A204.1 (cell line): ENCODE data around the gene MS4A10.
"Not testable (repeated sequence)": the region's sequence is repeated elsewhere in the genome, so short reads cannot be mapped to it uniquely, and the experiment has no call there.

ENCODE experiments used
- FAIRE-seq: peaks from 2 replicates; lab custom pipeline; 2012; peaks lifted over from hg19 to GRCh38; lab: Jason Lieb, UNC

The MS4A10 gene

DNA sequence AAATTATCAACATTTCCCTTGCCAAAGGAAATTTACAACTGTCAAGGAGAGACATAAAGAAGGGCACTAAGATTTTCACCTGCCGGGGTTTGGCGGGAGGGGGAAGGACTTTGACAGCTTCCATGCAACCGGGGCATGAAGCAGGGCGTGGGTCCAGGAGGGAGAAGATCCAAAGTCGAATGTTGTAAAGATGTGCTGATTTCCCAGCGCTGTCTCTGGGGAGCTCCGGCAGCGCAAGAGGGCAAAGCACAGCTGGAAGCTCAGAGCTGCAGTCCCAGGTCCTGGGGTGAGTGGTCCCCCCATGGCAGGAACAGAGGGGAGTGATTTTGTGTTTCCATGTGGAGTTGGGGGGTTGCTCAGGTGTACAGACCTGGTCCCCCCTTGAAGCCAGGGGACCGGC lies at the start of gene MS4A10:
Gene MS4A10 (plus strand): TSS at position 198 of the 400 bp plus-strand sequence. CDS start 5,003 bp downstream, outside the sequence.
- no peak for FAIRE-seq

DNA sequence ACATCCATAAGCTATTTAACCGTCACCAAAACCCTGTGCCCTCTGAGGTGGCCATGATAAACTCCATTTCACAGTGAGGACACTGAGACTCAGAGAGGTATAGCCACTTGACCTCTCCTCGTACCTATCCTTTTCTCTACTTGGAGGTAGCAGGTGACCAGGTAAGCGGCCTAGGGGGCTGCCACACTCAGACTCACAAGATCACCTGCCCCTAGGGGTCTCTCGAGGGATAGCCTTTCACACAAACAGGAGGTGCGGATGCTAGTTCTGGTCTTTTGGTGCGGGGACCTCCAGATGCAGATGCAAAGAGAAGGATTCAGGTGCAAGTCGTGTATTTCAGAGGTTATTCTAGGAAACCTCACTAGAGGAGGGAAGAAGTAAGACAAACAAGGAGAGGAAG lies 46.0 kb upstream of the MS4A10 start:
- no peak for FAIRE-seq

DNA sequence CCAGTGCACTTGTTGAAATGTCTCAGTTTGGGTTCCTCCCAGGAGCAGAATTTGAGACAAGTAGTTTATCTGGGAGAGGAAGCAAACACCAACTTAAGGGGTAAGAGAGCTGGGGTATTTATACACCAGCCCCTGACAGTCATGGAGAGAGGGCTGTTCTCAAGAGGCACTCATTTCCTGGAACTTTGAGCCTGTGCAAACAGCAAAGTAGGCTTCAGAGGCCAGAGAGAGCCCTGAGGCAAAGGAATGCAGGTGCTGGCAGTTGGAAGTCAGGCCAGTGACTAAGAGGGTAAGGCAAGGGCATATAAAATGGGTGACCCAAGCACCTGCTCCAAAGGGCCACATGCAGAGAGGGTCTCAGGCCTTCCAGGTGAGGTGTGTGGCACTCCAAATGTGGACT lies 44.6 kb upstream of the MS4A10 start:
- FAIRE-seq: no peak

DNA sequence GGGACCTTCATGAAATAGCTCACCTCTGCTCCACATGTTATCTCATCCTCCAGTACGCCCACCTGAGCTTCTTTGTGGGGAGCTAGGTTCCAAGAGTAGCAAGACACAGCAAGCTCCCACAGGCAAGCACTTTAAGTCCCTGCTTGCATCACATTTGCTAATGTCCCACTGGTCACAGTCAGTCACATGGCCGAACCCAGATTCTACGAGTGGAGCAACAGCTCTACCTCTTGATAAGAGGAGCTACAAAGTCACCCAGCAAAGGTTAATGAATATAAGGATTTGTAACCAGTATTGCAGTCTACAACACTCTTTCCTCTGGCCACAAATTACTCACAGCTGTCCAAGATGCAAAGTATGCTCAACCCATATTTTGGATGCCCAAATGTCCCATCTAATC lies 43.7 kb upstream of the MS4A10 start:
- FAIRE-seq: no peak

DNA sequence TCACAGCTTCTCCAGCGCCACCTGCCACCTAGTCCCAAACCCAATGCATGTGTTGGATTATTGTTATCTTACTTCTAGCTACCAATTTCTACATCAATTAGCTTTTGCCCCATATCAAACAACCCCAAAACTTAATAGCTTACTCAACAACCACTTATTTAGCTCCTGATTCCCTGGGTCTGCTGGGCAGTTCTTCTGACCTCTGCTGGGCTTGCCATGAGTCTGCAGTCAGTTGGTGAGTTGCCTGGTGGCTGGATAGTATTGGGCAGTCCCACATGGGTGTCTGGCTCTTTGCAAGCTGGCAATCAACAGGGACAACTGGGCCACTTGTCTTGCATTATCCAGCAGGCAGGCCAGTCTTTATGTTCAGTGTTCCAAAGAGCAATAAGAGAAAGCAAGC lies 42.1 kb upstream of the MS4A10 start:
- FAIRE-seq: no peak

DNA sequence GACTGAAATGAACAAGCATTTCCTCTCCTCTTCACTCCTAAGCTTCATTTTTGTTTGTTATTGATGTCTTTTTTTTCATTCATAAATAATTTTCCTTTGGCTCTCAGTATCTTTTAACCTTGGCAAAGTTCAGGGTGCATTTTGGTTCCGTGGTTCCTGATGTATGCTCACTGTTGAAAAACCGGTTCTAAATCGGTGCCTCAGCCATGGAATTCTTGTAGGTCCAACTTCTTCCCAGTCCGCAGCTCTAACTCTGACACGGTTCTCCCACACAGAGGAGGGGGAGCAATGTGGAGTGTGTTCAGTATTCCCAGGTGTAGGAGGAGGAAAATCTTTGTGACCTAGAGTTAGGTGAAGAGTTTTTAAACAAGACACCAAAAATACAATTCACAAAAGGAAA lies 41.0 kb upstream of the MS4A10 start:
- no peak for FAIRE-seq

DNA sequence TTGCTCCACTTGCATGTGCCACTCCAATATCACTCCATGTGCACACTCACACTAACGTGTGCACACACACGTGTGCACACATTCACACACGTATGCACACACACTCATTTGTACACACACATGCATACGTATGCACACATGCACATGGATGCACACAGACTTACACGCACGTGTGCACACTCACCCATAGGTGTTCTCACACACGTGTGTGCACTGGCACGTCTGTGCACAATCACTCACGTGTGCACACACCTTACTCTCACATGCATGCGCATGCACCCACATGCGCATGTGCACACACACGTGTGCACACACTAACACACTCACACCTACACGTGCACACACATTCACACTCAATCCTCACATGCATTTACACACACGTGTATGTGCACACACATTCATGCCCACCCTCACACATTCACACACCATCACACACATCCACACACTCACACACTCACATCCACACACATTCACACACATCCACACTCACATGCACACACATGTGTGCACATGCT lies 37.7 kb upstream of the MS4A10 start:
- FAIRE-seq: no peak

DNA sequence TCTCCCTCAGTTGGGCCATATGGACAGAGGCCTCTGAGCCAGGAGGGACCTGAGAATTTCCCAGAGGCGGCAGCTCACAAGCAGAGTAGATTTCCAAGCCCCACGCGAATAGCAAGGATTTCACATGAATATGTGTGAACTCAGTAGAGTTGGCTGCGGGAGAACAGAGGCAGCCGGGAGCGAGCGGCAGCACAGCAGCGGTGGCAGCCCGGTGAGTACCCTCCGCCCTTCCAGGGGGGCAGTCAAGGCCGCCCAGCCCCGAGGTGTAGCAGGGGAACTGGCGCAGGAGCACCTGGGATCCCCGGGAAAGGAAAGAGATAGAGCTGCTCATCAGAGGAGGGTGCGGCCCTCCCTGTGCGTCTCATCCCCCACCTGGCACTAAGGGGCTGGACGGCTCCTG lies 36.9 kb upstream of the MS4A10 start:
- FAIRE-seq: no peak

DNA sequence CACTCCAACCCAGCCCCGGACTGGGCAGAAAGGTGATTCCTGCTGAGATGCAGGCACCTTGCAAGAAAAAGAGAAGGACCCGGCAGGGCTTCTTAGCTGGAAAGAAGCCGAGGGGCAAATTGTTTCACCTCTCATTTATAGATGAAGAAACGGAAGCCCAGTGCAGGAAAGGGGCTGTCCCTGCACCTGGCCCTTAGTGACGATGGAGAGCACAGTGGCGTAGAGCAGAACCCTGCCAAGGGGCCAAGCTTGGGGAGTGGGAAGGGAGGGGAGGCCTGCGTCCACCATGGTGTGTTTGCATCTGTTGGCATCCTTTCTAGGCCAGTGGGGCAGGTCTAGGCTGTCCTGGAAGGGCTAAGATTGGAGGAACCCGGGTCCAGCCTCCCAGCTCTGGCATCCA lies 36.3 kb upstream of the MS4A10 start:
- FAIRE-seq: no peak

DNA sequence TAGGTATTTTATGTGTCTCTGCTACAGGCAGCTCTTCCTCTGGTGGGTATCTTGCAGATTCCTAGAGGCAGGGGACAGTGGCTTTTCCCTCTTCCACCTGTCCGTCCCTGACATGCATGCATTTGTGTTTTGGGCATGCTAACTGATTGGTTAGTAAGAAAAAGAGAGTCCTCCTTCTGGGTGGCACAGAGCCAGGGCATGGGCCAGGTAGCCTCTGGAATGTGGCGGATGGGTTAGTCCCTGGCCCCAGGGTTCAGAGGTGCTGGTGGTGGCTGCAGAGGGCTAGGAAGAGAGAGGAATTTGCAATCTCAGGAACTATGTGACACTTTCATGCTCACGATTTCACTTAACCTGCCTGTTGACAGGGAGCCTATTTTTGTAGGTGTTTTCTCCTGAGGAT lies 34.2 kb upstream of the MS4A10 start:
- no peak for FAIRE-seq

DNA sequence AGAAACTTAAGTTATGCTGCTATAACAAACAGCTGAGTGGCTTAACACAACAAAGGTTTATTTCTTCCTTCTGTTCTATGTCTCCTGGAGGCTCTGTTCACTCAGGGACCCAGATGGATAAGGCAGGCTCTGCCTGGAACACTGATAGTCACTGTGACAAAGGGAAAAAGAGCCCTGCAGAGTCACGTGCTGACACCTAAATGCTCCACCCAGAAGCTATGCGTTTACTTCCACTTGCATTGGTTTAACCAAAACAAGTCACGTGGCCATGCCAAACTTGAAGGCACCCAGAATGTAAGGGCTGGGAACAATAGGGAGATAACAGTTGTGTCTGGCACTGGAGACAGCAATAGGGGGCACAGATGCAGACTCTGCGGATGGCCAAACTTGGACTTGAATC lies 31.8 kb upstream of the MS4A10 start:
- FAIRE-seq: no peak

DNA sequence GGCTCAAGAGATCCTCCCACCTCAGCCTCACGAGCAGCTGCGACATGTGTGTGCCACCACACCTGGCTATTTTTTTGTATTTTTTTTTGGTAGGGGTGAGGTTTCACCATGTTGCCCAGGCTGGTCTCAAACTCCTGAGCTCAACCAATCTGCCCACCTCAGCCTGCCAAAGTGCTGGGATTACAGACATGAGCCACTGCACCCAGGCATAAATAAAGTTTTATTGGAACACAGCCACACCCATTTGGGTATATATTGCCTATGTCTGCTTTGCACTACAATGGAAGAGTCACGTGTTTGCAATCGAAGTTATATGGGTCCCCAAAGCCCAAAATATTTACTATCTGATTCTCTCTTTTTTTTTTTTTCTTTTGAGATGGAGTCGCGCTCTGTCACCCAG lies 30.2 kb upstream of the MS4A10 start:
- FAIRE-seq: no peak

DNA sequence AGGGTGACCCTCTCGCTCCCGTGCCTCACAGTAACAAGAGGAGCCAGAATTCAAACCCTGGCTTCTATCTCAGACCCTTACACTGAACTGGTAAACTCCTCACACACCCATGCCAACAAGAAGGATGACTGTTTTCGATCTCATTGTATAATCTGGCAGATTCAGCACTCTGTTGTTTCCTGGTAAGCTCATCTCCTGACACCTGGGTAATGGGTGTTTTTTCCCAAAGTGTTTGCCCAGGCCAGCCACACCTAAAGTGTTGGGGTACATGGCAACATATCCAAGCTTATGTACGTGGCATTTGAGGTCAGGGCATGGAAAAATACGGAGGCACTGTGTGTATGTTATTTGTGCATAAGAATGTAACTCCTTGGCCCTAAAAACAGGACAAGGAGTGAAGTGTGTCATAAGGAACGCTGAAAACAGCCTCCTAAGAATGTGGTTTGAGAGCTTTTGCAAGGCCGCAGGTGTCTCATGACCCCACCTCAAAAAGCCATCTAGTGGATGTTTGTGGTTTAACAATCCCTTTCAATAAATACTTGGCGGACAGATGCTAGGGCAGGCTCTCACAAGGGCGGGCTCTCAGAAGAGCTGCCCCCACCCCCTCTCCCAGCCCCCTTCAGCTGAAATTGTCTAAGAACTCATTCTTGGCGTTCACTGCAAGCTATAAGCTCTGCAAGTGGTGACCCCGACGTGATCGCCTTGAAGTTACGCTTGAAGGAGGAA lies 28.7 kb upstream of the MS4A10 start, which contains the start of gene MS4A15:
Gene MS4A15 (plus strand): TSS at position 561 of the 726 bp plus-strand sequence. CDS start 6,867 bp downstream, outside the sequence.
- no peak for FAIRE-seq

DNA sequence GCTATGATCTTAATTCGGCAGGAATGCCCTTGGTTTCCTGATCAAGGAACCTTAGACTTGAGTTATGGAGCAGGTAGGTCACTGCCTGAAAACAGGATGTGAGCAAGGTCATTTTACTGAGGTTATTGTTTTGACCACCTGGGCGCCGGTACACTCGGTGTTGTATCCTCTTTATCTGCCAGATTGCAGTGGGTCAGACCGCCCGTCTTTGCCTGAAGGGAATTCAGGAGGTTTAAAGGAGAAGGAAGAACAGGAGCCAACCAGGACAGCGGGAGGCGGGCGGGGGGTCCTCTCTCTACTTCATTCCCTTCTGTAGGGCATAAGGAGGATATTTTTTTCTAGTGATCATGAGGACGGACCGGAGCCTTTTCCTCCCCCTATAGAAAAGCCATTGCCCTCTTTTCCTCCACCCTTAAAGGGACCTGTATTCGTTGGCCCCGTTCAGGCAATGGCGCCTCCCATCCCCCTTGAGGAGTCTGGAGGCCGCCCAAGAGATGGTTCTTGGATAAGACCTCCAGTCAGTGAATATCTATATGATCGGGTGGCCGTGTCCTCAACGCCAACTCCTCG lies 27.8 kb upstream of the MS4A10 start:
- no peak for FAIRE-seq

DNA sequence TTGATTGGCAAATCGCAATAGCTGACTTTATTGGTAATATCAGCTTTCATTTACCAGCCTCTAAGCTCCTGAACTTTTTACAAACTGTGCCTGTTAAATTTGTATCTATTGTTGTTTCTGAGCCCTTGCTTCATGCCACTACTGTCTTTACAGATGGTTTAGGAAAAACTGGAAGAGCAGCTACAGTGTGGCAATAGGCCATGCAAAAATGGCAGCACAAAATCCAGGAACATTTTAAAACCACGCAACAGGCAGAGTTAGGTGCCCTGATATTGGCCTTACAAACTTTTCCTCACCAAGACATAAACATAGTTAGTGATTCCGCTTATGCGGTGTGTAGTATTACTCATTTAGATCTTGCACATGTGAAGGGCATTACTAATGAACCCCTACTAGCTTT lies 26.5 kb upstream of the MS4A10 start:
- not testable (repeated sequence) for FAIRE-seq

DNA sequence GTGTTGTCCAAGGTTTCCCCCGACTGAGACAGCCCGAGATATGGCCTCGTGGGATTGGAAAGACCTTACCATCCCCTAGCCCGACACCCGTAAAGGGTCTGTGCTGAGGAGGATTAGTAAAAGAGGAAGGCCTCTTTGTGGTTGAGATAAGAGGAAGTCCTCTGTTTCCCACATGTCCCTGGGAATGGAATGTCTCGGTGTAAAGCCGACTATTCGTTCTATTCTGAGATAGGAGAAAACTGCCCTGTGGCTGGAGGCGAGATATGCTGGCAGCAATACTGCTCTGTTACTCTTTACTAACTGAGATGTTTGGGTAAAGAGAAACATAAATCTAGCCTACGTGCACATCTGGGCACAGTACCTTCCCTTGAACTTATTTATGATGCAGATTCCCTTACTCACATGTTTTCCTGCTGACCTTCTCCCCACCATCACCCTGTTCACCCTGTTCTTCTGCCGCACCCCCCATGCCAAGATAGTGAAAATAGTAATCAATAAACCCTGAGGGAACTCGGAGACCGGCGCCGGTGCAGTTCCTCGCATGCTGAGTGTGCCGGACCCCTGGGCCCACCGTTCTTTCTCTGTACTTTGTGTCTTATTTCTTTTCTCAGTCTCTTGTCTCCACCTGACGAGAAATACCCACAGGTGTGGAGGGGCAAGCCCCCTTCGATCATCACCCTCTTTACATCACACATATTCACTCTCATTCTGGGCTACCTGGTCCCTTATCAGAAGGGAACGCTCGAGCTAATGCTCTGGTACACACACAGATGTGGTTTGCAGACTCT lies 25.5 kb upstream of the MS4A10 start:
- FAIRE-seq: not testable (repeated sequence)

DNA sequence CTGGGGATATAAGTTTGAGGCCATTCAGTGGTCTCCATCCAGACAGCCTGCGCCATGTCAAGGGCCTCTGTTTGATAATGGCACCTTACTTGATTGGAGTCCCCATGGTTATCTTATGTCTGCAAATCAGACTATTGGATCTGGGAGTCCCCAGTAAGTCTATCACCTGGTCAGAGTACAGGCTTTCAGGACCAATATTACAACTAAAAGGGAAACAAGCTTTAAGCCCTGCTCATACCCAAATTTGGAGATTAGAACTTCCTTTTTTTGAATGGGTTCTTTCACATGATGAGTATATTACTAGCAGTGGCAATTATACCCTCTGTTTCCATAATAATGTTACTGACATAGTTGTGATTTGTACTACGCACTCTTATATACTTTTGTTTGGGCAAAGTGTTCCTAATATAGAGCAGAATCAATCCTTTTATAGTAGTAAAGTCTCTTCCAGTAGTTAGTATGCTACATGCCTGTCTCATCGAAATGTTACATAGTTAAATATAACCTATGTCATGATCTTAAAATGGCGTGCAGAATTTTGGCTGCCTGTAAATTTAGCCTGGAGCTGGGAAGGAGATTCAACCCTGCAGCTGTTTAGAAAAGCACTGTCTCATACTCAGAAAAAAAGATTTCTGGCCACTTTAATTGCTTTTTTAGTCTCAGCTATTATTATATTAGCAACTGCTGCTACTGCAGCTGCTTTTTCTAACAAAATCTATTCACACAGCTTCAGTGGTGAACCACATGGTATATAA lies 23.5 kb upstream of the MS4A10 start:
- no peak for FAIRE-seq

DNA sequence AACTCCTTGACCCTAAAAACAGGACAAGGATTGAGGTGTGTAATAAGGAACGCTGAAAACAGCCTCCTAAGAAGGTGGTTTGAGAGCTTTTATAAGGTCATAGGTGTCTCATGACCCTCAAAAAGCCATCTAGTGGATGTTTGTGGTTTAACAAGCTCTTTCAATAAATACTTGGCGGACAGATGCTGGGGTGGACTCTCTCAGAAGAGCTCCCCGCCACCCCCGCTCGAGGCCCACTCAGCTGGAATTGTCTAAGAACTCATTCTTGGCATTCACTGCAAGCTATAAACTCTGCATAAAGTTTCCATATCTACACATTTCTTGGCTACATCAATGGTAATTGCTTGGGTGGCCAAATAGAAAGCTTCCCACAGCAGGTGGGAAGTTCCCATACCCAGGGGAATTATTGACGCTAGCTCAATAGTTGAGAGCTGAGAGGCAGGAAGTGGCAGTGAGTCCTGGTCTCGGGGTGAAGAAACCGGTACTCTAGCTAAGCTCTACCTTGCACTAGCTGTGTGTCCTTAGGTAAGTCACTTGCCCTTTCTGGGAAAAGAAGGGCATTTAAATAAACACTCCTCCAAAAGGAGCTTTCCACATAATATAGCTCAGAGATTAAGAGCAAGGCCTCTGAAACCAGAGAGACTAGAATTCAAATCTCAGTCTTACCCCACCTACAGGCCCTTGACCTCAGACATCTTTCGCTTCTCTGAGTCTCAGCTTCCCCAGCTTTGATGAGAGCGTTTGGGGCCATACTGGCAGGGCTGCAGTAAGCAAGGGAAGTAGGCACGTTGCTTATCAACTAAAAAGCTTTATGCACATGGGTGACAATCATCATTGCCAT lies 22.1 kb upstream of the MS4A10 start:
- FAIRE-seq: no peak

DNA sequence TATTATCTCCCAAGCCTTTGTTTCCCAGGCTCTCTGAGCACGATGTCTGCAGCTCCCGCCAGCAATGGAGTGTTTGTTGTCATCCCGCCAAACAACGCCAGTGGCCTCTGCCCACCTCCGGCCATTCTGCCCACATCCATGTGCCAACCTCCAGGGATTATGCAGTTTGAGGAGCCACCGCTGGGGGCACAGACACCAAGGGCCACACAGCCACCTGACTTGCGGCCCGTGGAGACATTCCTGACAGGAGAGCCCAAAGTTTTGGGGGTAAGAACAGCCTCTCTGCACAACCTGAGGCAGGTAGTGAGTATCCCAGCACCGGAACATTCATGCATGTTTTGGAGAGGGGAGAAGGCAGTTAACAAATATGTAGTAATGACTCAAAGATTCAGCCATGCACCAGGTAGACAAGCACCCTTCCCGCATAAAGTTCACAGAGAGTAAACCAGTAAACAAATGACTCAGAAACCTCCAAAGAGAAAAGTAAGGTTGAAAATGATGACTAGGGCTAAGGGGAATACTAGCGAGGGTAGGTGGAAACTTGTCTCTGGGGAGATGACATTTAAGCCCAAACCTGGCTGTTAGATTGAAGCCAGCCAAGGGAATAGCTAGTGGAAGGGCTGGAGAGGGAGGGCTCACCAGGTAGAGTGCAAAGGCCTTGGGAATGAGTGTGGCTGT lies 21.3 kb upstream of the MS4A10 start:
- no peak for FAIRE-seq

DNA sequence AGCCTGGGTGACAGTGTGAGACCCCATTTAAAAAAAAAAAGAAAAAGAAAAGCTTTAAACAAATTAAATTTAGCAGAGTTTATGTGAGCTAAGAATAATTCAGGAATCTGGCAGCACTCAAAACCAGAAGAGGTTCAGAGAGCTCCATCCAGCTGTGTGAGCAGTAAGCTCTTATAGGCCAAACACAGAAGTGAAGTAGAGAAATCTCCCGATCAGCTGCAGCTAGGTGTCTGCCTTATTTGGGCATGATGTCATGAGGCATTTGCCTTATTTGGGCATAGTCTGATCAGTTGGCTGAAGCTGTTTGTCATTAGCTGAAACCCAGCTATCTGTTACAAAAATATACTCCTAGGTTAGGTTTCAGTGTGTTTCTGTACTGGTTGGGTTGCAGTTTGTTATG lies 20.3 kb upstream of the MS4A10 start:
- no peak for FAIRE-seq

DNA sequence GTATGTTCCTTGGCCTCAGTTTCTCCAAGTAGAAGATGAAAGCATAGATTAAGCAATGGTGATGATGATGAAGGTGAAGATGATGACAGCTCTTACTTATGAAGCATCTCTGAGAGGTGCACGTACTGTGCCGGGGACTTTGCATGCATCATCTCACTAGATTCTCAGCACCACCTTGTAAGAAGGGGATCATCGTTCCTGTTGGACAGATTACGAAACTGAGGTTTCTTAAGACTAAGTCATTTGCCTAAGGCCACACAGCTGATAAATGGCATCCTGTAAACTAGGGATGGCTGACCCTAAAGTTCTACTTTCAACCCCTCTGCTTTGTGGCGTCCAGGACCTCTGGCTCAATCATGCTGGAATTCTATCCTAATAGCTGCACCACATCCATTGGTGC lies 19.8 kb upstream of the MS4A10 start:
- no peak for FAIRE-seq
